DMS 273 treated with DMSO at 0.1 percent for 48 hours (cell line): ENCODE data around the gene NUAK1.

ENCODE experiments used
- DNase-seq: peaks from one replicate; lab custom pipeline; 2025; lab: John Stamatoyannopoulos, UW

NUAK1 gene

DNA sequence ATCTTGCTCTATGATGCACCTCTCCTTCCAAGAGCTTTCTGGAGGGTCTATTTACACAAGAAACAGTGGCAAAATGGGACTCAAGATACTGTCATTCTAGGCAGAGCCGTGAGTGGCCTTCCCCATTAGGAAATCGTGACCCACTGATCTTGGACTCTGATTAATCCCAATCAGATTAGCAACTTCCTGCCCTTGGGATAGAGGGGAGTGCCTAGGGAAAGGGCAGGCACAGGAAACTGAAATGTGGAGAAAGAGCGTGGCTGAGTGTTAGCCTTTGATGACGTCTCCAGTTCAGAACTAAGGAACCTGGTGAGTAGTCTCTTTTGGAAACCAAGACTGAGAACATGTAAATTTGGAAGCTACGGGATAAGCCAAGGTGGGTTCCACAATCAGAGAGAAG is 76.1 kb downstream of the NUAK1 start:
- DNase-seq = no peak

DNA sequence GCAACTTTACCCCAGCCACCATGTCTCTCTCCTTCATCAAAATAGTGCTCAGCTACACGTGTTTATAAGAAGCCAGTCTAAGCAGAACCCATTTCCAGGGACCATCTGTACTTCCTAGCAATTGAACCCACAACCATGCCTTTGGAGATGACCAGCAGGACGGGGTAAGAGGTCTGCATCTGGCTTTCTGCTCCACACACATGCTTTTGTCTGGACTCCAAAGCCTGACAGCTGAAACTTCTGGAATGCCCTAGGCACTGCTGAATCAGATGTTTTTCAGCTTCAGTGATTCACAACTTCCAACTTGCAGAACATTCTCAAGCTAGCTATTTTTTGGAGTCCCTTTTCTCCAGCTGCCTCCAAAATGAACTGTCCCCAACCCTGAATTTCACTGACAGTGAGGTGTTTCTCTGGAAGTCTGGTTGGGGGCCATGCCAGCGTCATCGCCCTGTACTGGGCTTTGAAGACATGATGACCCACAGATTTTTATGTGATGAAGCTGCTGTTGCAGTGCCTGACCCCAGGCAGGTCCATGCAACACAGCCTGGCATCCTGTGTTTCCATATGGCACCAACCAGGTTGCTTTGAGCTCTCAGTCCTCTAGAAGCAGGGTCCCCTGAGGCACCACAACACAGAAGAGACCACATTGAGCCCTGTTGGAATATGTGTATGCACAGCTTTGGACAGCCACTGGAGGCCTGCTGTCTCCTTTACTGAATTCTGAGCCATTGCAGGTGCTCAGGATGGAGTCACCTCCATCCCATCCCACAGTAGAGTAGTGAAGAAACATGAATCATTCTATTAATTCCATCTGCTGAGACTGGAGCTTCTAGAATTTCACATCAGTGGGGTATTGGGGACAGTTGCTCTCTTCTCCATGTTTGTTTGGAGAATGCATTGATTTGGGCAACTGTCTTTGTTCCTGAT is 80.2 kb downstream of the NUAK1 start:
- peak; percentile 20 for DNase-seq

DNA sequence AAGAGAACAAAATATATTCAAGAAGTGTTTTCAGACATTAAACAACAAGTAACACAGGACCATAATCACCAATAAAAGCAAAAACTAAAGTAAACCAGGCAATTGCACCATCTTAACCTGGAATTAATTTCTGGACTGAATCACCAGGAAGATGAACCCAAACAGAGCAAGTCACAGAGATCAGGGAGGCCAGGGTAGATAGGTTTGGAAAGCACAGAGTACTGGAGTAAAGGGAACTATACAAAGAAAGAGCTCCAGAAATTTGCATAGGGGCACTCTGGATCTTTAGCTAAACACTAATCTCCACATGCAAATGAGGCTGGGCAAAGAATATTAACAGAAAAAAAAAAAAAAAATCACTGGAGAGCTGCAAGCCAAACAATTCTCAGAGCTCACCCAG is 84.7 kb downstream of the NUAK1 start:
- no peak for DNase-seq

DNA sequence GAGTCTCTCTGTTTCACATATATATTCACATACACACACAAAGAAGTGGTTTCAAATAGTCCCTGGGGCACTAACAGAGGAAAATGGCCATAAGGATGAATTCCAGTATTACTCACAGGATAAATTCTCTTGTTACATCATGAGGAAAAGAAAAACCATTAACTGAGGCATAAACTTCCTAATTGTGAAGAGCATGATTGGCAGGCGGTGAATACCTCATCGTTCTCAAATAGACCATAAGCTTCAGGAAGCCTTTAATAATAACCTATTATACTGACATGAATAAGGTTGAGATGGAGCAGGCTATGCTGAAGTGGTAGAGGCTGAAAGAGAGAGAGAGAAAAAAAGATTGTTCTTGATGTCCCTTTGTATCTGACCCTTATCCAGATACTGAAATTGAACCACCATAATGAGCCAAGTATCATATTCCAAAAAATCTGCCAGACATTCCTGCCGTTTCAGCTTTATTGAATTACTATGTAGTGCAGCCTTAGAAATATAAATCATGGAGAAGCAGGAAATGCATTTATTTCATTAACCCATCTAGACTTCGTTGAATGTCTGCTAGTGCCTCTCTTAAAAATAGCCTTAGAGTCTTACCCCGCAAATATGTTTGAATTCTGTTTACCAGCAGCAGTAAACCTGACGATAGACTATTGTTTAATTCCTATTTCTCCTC is 86.8 kb downstream of the NUAK1 start:
- no peak for DNase-seq

DNA sequence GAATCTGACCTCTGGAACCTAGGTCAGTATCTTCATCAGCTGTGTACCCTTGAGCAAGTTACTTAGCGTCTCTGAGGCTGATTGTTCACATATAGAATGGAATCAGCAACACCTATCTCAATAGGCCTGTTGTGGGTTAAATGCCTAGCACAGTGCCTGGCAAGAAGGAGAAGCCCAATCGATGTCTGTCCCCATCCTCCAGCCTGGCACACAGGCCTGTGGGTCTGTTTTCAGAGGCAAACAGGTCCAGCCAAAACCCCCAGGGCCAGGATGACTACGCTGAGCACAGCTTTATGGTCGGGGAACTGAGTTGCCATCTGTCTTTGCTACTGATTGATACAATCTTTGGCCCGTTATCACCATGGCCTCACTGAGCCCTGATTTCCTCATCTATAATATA is 89.2 kb downstream of the NUAK1 start:
- no peak for DNase-seq

DNA sequence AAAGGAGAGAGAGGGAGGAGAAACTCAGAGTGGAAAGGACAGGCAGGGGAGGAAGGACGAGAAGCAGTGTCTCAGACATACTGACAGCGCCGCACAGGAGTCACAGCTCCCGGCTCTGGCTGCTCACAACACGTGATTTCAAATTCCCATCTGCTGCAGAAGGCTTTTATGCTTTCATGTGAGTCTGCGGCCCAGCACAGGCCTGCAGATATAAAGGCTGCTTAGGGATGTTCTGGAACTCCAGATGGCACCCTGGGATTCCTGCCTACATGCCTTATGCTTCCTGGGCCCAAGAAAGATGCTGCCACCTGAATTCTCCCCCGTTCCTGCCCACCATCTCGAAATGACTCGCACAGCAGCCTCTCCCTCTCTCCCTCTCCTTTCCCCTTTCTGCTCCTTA is 89.6 kb downstream of the NUAK1 start:
- peak; percentile 55 for DNase-seq

DNA sequence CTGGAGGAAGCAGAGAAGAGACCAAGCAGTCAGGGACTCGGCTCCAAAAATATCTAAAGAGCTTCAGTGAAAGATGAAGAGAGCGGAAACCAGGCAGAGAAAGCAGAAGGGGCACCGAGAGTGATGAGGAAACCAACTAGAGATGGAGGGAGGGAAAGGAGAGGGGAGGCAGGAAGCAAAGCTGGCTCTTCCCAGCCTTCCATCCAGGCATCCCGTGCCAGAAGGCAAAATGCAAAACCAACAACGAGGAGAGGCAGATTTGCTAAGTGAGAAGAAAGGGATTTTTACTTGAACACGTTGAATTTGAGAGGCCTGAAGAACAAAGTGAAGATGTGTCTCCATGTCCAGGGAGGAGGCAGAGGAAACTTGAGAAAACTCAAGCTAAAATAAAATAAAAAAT is 90.1 kb downstream of the NUAK1 start:
- no peak for DNase-seq

DNA sequence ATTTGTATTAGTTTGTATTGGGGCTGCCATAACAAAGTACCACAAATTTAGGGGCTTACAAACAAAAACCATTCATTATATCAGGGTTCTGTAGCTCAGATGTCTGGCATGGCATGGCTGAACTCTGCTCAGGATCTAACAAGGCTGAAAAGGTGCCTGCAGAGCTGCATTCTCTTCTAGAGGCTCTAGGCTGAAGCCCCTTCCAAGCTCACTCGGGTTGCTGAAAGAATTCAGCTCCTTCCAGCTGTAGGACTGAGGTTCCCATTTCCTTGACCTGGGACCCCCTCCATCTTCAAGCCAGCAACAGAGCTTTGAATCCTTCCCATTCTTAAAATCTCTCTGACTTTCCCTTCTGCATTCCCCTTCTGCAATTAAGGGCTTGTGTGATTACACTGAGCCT is 90.7 kb downstream of the NUAK1 start:
- DNase-seq = no peak

DNA sequence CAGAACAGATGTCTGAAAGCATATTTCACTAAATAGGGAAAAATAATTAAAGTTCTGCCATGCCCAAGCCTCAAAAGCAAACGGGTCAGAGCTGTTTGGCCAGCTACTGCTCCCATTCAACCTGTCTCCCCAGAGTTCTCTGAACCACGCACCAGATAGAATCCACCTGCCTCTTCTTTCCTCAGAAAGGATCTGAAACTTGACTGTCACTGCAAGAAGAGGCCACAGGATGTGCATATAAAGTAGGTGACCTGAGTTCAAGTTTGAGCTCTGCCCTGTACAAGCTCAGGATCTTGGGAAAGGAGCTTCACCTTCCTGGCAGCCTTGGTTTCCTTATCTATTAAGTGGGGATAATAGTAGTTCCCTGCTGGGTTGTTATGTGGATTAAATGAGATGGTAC is 91.8 kb downstream of the NUAK1 start:
- no peak for DNase-seq

DNA sequence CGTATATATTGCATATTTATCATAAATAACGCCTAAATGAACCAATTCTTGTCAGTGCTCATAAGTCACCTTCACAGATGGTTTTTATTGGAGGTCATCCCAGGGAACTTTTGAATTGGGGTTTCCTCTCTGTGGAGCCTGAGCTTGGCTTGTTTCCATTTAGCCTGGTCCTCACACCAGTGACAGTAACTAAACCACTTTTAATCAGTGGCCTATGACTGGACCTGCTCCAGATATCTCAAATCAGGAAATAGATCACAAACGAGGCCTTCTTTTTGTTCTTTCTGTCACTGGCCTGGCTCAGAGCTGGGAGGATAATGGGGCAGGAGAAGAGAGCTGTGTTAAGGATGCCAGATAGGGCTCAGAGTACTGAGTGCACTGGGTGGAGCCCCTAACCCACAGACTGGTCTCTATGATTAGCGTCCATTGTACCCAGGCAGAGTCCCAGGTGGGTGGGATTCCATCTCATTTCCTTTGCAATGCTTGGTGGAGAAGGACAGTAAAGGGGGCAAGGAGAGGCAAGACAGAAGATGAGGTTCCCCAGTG is 92.4 kb downstream of the NUAK1 start:
- no peak for DNase-seq

DNA sequence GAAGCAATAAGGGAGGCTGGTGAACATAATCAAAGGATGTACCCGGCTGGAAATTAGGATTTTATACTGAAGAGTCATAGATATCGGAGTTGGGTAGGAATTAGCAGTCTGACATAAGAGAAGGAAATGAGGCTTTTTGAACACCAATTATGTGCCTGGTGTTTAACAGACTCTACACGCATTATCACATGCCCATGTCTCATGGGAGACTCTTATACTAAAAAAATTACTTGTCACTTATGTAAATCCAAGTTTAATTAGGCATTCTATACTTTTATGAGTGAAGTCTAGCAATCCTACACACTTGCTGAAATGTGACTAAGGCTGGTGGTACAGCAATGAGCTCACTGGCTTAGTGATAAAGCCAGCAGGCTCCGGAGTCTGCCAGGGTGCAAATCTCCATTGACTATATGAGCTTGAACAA is 93.5 kb downstream of the NUAK1 start:
- no peak for DNase-seq

DNA sequence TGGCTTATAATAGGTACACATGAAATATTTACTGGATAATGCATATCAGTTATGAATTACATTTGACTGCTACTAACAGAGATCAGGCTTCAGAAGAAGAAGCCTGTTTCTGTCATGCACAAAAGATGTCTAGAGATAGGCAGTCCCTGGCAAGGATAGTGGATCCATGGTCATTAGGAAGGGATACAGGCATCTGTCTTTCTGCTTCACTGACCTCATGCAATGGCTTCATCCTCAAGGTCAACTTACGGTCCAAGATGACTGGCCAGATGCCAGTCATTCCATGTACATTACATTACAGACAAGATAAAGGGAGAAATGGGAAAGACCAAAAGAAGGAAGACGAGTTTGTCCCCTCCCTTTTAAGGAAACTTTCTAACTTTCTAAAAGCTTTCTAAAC is 94.0 kb downstream of the NUAK1 start:
- DNase-seq = no peak

DNA sequence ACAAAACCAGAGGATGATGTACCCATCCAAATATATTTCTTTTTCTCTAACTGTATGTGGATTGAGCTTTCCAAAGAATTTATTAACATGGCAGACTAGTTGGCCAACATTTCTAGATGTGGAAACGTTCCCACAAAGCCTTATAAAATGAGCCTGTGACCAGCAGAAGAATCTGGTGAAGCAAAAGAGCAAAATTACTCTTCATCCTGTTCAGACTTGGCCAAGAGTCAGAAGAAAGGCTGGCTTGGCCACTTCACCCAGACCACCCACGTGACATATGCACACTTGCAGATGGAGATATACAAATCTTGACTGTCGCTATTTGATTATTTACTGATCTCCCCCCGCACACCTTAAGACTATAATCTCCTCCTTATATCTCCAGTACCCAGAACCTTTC is 96.7 kb downstream of the NUAK1 start:
- no peak for DNase-seq

DNA sequence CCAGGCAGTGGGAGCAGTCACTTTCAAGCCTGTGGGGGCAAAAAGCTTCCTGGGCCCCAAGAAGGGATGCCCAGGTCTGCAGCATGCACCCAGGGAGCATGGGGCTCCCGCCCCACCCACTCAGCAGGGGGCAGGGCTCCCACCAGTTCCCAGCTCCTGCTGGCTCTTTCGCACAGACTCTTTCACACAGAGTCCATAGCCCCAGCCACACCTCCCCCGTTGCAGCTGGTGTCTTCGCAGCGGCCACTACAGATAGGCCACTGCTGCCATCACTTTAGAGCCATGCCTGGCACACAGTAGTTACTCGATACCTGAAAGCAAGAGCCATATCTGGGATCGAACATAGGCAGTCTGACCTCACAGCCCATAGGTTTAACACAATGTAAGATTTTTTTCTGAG is 98.2 kb downstream of the NUAK1 start:
- DNase-seq = no peak

DNA sequence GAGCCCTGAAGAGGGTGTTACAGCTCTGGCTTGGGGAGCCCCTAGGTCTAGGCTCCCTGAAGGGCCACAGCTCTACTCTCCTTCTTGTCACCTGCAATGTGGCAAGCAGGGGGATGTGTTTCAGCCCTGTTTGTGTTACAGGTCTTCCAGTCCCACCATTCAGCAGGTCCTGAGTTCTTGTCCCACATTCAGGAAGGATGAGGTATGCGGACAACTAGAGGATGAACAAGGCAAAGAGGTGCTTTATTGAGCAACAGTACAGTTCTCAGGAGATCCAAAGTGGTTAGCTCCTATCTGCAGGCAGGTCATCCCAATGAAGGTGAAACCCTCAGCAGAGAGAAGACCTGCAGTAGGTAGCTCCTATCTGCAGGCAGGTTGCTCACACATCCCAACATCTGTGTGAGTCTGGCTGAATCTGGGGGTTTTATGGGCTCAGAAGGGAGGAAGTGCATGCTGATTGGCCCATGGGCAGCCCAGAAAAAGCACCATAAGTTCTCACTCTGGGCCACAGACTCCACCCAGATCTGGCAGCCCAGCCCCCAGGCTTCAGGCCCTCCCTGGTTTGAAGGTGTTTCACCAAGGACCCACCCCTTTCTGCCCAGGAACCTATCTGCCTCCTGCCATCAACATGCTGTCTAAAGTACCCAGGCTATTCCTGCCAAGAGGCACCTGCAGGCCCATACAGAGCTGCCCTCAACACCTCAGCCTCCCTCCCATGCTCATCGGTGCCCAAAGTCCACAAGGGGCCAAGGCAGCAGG is 98.9 kb downstream of the NUAK1 start:
- DNase-seq = no peak

DNA sequence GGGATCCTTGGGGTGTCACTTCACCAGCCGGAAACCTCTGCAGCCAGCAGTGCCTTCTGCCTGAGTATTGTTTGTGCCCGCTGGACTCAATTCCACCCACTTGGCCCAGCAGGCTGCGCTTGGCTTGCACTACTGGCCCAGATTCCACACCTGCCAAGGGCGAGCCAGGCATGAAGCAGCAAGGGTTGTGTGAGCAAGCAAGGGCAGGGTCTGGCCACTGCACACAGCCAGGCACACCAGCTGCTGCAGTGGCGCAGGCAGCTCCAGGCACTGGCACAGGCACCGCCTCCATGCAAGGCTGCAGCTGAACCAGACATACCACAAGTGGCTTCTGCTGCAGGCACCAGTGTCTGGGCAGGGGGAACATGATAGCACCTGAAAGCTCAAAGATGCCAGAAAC is 99.5 kb downstream of the NUAK1 start:
- DNase-seq = no peak

DNA sequence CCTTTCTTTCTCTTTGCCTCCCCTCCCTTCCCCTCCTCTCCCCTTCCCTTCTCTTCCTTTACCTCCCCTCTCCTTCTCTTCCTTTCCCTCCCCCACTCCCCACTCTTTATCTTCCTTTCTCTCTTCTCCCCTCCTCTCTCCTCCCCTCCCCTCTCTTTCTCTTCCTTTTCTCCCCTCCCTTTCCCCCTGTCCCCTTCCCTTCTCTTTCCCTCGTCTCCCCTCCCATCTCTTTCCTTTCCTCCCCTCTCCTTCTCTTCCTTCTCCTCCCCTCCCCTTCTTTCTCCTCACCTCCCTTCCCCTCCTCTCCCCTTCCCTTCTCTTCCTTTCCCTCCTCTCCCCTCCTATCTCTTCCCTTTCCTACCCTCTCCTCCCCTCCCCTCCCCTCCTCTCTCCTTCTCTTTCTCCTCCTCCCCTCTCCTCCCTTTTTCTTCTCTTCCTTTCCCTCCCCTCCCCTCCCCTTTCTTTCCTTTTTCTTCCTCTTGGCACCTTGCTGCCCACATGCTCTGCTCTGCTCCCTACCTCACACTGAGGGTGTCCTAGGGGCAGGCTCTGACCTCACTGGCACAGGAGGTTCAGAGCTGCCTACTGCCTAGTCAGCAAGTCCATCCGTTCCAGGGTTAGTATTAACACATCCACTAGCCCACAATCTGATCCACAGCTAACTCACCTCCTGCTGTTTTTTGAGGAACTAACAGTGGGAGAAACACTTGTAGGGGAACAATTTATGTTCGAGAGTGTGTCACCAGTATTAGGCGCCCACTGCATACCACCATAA is 101.0 kb downstream of the NUAK1 start:
- DNase-seq = no peak

DNA sequence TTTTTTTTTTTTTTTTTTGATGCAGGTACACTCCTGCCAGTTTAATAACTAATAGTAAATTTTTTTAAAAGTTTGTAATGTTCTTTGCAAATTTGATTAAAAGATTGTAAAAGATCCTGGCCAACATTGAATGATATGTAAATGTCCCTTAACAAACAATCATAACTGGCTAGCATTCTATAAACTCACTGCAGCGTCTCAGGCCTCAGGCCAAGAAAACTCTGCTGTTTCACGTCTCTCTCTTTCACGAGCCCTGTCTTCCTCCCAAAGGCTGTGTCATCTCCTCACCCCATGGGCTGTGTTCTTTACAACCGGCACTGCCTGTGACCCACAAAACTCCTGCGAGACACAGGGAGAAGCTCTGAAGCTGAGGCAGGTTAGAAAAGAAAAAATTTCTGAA is 103.3 kb downstream of the NUAK1 start:
- no peak for DNase-seq

DNA sequence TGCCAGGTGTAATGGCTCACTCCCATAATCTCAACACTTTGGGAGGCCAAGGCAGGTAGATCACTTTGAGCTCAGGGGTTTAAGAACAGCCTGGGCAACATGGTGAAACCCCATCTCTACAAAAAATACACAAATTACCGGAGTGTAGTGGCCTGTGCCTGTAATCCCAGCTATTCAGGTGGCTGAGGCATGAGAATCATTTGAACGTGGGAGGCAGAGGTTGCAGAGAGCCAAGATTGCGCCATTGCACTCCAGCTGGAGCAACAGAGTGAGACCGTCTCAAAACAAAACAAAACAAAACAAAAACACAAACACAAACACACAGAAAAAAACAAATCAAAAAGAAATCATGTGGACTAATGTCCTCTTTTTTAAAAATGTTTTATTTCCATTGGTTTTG is 104.4 kb downstream of the NUAK1 start:
- DNase-seq = no peak

DNA sequence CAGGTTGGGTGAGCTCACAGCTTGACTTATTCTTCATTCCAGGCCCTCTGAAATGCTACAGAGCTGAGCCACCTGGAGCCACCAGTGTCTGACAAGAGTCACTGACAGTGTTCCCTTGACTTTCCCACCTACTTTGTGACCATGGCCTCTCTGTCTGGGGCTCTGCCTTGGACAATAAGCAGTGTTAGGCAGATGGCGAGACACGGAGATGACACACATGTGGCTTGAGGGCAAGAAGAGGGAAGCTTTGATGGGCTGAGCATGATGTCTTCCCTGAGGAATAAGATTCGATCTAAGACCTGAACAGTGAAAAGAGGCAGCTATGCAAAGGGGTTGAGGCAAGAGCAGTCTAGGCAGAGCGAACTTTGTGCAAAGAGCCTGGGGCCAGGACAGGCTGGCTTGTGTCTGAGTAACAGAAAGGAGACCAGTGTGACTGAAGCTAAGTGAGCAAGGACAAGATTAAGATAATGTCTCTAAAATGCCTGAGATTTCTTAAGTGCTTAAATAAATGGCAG is 105.5 kb downstream of the NUAK1 start:
- no peak for DNase-seq

DNA sequence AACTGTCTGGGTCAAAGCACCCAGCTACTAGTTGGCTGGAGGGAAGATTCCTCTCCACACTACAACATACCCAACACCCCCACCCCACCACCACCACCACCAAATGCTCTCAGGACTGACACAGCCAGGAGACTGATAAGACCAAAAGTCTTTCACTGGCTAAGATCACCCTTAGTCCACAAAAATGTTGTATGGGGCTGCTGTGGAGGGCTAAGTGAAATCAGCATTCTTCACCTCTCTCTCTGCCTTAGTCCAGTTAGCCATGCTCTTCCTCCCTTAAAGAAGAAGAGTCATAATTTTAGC is 106.2 kb downstream of the NUAK1 start:
- no peak for DNase-seq
